GM19468 (cell line): ENCODE measurements around the gene OR2K2.
"Not testable (repeated sequence)": the region's sequence is repeated elsewhere in the genome, so short reads cannot be mapped to it uniquely, and the experiment has no call there.

ENCODE experiments used
- ATAC-seq: cut with Tn5 transposase; IDR thresholded peaks from one replicate; pipeline ENCODE4 v1.9.1; 2021; ENCODE audit warnings: mild to moderate bottlenecking, moderate library complexity, moderate number of reproducible peaks; ENCODE audit not compliant: unreplicated experiment; ENCODE audit errors: extremely low read depth

The OR2K2 gene, protein sequence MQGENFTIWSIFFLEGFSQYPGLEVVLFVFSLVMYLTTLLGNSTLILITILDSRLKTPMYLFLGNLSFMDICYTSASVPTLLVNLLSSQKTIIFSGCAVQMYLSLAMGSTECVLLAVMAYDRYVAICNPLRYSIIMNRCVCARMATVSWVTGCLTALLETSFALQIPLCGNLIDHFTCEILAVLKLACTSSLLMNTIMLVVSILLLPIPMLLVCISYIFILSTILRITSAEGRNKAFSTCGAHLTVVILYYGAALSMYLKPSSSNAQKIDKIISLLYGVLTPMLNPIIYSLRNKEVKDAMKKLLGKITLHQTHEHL

DNA sequence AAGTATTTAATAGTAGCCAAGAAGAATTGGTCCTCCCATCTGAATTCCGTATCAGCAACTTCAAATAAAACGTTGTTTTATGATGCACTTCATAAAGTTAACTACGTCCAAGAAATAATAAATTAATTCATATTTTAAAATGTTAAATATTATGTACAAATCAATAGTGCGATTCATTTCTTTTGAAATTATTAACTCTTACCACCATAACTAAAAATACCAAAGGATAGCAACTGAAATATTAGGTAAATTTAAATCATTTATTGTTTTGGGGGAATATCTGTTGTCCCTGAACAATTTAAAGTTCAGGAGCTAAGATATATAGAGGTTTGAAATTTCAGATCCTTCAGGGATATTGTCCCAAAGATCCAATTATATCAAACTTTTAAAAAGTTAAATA lies at the start of gene OR2K2:
Gene OR2K2 (minus strand): TSS at position 101 of the 400 bp plus-strand sequence. CDS start 1,791 bp downstream, outside the sequence.
- ATAC-seq: no peak

DNA sequence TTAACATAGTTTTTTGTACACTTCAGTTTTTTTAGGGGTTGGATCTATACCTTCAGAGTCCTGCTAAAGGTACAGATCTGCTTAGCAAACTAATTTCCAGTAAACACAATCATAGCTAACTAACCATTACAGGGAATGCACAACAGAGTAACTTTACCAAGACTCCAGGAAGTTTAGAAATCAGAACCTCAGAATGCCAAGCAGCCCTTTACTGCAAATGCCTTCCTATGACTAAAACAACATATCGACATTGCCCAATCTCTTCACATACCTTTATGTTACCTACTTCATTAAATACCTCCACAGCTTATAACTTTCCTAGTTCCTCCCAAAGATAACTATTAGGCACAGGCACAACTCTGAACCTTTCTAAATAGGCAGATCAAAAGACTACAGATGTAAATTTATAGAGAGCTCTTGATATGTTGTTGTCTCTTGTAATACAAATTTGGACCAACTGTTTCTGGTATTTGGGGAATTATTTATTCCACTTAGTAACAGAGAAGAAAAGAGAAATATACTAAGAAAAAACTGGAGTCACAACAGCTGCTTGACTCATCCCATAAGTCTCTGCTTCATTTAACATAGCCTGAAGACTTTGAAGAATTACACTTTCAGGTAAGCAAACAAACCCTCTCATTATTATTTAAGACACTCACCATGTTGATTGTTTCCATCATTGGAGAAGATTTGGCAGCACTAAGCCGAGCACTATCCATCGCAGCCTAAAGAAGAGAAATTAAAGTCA lies 46.0 kb upstream of the OR2K2 start:
- ATAC-seq: no peak

DNA sequence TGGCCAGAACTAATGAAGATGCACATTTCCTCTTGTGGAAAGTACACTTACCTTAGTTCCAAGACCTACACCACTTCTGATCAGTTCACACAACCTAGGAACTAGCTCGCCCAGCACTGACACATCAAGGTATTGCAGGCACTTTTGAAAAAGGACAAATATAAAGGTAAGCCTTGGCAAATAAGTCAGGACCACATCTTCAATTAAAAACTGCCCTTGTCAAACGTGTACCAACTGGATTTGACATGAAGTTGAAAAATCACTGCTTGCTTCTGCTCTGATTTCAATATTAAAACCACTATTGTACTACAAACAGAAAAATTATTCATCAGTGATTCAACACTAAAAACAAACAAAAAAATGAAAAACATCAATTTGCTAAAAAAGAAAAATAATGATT lies 45.0 kb upstream of the OR2K2 start:
- ATAC-seq: no peak

DNA sequence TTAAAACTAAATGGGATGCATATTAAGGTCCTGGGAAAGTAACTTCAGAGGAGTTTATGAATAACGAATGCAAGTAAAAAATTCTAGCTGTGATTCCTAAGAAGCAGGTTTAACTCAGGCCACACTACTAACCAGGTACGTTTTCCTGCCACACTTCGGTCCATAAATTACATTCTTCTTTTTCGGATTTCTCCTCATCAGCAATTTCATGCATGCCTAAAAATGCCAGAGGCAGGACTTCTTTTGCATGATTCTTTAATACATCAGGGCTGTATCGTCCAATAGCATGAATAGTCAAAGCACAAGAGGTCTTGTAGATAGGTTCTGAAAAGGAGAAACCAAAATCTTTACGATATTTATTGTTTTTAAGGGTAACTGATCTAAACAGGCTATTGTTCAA lies 42.3 kb upstream of the OR2K2 start:
- ATAC-seq: no peak

DNA sequence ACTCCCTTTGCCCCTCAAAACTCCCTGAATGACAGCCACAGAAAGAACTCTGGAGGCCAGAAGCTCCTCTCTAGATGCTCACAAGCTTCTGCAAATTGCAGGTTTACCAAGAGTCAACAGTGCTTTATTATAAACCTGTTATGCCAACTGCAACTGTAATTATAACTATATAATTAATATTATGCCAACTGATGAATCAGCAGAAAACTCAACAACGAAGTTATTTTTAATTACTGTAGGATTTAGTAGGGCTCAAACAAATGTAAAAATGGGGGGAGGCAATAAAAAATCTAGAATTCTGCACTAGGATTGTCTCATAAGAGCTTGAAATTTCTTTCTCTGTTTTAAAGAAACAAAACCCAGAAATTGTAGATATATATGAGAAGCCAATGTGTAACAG lies 37.0 kb upstream of the OR2K2 start:
- no peak for ATAC-seq

DNA sequence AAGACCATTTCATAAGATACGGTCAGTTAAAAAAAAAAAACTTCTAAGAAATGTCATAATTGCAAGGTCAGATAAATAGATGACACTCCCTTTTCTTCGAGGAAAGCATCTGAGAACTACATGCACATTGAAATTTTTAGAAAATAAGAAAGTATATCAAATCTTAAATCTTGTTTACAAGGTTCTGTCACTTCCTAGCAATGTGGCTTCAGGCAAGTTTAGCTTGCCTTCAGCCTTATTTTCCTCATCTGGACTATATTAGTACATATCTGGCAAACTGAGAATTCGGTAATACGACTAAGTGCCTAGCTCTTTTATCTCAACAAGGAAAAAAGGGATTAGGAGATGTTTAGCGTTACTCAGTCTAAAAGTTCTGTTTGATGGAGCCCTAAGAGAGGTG lies 32.5 kb upstream of the OR2K2 start:
- no peak for ATAC-seq

DNA sequence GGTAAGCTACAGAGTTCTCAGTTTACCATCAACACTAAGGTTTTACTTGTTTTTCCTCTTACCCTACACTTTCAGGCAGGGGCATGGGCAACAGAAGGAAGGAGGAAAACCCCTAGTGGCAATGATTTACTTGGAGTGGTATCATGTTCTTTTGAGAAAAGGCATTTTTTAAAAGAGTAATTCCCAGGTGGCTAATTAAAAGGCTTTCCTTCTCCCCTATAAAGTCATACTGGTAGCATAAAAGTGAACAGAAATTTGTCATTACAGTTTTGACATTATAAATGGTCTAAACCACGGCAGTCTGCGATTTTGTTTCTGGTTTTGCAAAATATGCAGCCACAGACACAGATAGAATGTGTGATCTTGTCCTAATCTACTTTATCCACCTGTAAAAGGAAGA lies 30.9 kb upstream of the OR2K2 start:
- ATAC-seq: no peak

DNA sequence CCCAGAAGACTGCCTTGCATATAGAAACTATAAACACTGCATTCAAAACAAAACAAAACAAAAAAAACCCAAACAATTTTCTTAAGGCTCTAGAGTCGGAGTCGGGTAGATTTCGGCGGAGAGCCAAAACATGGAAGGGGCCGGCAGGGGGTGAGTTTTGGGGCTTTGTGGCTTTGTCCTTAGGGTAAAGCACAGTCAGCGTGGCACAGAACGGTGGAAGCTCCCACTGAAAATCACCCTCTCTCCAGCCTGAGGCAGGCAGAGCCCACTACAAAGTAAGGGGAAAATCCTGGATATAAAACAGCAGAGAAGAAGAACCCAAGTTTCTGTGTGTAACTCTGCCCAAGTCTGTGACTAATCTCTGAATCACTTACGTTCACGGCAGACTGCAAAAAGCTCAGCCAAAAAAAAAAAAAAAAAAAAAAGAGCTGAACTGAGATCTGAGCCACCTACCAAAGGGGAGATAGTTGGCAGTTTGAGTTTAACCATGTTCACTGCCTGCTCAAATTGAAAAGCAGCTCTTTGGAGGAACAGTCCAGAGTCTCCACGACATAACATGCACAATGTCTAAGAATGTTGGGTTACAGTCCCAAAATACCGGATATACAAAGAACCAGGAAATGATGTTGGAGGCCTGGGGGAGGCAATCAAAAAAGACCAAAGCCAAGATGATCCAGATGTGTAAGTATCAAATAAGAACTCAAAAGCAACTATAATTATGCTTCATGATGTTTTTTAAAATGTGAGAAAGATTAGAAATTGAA lies 26.6 kb upstream of the OR2K2 start:
- no peak for ATAC-seq

DNA sequence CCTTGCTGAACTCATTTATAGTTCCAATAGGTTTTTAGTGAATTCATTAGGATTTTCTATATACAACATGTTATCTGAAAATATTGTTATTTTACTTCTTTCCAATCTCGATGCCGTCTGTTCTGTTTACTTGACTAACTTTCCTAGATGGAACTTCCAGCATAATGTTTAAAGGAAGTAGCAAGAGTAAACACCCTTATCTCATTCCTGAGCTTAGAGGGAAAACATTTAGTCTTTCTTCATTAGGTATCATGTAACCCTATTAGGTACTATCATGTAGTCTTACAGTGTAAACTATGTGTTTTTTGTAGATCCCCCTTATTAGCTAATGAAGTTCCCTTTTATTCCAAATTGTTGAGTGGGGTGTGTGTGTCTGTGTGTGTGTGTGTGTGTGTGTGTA lies 22.5 kb upstream of the OR2K2 start:
- no peak for ATAC-seq

DNA sequence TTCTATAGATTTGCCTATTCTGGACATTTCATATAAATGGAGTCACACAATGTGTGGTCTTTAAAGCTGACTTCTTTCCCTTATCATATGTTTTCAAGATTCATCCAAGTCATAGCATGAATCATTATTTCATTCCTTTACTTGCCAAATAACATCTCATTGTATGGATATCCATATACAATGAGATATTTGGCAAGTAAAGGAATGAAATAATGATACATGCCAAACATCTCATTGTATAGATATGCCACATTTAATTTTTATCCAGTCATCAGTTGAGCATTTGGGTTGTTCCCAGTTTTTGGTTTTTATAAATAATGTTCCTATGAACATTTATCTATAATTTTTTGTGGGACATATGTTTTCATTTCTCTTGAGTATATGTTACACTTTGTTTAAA lies 20.5 kb upstream of the OR2K2 start:
- ATAC-seq: no peak

DNA sequence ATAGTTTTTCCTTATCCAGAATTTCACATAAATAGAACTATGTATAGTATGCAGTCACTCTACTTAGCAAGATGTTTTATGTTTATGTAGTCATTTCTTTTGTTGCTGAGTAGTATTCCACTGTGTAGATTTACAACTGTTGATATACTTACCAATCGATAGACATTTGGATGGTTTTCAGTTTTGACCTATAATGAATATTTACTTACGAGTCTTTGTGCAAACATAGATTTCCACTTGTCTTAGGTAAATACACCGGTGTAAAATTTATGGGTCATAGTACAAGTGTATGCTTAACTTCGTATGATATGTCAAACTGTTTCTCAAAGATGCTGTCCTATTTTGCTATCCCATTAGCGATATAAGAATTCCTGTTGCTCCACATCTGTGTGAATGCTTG lies 19.7 kb upstream of the OR2K2 start:
- no peak for ATAC-seq

DNA sequence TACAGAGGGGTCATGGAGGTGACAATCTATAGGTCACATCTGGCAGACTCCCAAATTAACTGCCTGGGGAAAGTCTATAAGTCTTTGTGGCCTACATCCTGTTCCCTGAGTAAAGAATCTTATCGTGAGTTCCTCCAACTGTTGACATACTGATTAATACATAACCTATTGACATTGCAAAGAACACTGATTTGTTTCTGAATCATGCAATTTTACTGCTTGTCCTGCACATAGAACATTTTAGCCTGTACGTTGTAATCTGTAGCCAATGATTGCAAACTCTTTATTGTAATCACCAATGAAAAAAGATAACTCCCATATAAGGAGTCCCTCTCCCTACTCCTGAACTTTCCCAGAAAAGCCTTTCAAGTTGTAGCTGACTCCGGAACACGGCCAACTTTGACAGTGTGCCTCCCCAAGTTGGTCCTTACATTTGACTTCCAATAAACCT lies 18.8 kb upstream of the OR2K2 start:
- ATAC-seq: no peak

DNA sequence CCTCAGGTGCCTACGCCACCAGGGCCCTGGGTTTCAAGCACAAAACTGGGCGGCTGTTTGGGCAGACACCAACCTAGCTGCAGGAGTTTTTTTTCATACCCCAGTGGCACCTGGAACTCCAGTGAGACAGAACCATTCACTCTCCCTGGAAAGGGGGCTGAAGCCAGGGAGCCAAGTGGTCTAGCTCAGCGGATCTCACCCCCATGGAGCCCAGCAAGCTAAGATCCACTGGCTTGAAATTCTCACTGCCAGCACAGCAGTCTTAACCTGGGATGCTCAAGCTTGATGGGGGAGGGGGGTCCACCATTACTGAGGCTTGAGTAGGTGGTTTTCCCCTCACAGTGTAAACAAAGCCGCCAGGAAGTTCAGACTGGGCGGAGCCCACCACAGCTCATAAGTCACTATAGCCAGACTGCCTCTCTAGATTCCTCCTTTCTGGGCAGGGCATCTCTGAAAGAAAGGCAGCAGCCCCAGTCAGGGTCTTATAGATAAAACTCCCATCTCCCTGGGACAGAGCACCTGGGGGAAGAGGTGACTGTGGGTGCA lies 4.4 kb upstream of the OR2K2 start:
- ATAC-seq: not testable (repeated sequence)

DNA sequence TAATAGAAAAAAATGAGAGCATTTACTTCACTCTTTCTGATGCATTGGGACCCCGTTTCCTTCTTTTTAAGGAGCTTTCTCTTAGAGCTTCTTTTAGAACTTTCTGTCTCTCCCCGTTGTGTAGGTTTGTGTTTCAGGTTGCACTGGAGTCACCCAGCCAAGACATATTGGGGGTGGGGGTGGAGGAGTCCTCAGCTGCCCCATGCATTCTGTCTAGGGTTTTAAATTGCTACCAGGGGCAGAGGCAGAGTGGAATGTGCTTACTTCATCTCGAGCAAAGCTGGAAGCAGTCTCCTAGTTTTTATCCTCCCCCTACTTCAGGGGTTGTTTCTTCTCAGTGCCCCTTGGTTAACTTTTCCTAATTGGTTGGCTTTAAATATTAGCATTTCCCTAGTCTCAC lies 9.4 kb downstream of the OR2K2 start:
- ATAC-seq: no peak

DNA sequence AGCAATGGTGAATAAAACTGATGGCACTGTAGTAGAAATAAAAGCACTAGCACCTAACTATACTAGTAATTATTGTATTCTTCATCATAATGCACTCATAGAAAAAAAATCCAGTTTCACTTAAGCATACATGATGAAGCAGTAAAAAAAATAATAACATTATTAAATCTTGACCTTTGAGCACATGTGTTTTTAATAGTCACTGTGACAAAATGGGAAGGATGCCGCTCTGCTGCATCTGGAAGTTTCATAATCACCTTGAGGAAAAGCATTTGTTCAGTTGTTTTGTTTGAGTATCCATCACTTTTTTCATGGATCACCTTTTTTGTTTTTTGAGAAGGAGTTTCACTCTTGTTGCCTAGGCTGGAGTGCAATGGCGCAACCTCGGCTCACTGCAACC lies 13.2 kb downstream of the OR2K2 start:
- no peak for ATAC-seq

DNA sequence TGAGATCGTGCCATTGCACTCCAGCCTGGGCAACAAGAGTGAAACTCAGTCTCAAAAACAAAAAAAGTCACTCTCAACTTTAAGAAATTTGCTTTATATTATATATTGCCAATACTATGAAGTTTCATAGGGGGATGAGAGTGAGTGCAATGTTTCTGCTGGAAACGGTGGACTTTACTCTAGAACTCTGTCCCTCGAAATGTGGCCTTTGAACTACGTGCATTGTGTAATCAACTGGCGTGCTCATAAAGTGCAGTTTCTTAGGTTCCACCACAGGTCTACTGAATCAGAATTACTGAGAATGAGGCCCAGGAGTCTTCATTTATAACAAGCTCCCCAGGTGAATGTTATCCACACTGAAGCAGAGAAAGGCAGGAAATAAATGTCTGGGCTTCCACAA lies 24.1 kb downstream of the OR2K2 start:
- ATAC-seq: no peak

DNA sequence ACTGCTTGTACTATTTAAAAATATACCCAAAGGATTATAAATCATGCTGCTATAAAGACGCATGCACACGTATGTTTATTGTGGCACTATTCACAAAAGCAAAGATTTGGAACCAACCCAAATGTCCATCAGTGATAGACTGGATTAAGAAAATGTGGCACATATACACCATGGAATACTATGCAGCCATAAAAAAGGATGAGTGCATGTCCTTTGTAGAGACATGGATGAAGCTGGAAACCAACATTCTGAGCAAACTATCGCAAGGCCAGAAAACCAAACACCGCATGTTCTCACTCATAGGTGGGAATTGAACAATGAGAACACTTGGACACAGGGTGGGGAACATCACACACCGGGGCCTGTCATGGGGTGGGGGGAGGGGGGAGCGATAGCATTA lies 26.0 kb downstream of the OR2K2 start:
- not testable (repeated sequence) for ATAC-seq

DNA sequence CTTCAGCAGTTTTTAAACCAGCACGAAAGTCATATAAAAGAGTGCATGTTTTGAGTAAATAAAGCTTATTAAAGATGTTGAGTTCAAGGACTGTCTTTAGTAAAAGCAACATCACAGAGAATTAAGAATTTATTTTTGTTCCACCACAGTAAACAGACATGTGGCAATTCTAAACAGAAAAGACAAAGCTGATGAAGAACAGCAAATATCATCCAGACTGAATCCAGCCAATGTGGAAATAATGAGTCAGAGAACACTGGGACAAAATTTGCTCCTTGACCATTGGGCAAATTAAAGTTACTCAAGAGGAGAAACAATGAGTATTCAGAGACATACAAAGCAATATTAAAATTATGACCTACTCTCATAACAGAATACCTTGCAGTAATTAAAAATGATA lies 28.8 kb downstream of the OR2K2 start:
- no peak for ATAC-seq

DNA sequence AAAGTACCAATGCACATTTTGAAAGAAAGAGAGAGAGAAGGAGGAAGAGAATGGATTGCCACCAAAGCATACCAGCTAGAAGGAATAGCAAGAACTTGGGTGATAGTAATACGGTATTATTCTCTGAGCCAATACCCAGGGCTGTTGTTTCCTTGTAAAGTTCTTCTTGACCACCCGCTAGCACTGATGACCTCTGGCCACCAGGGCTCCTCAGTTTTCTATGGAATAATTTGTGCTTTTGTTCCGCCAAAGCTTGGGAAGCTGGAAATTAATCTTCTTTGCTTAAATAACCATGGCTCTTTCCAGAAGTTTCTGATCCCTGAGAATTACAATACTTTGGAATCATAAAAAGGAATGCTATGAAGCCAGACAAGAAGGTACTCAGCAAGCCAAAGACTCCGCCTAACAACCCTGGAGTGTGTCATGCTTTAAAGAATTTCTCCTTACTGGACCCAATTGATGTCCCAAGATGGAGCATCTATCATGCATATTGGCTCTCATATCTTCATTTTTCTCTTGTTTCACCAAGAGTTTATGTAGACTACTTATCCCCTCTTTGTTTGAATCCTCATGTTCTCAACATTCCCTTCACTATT lies 29.8 kb downstream of the OR2K2 start:
- no peak for ATAC-seq

DNA sequence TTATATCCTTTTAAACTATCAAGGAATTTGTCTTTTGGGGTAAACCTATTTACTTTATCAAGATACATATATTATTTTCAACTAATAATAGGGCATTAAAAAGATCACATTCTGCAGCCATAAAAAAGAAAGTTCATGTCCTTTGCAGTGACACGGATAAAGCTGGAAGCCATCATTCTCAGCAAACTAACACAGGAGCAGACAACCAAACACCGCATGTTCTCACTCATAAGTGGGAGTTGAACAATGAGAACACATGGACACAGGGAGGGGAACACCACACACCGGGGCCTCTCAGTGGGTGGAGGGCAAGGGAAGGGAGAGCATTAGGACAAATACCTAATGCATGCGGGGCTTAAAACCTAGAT lies 30.4 kb downstream of the OR2K2 start:
- ATAC-seq: not testable (repeated sequence)
